NCI-H345 treated with DMSO at 0.1 percent for 48 hours (cell line): ENCODE results near the gene ABCA3.
A peak's percentile ranks its signal among the peaks of the same experiment; 100 is the strongest.
"Not testable (repeated sequence)": the region's sequence is repeated elsewhere in the genome, so short reads cannot be mapped to it uniquely, and the experiment has no call there.

ENCODE experiments used
- DNase-seq: peaks from one replicate; lab custom pipeline; 2025; ENCODE audit not compliant: unreplicated experiment; lab: John Stamatoyannopoulos, UW

ABCA3 gene

GRCh38 chr16:2282262-2282661 lies 58.3 kb downstream of the ABCA3 start:
- DNase-seq = no peak

GRCh38 chr16:2280981-2281542 lies 59.5 kb downstream of the ABCA3 start:
- no peak for DNase-seq

- DNase-seq = no peak
Observed at GRCh38 chr16:2280461-2280860, 60.1 kb downstream of the ABCA3 start.

GRCh38 chr16:2278956-2279800 lies 61.4 kb downstream of the ABCA3 start:
- DNase-seq = no peak

- no peak for DNase-seq
Observed at GRCh38 chr16:2278272-2278608, 62.3 kb downstream of the ABCA3 start.

- DNase-seq = no peak
Observed at GRCh38 chr16:2277466-2278271, 62.9 kb downstream of the ABCA3 start.

- DNase-seq = no peak
Observed at GRCh38 chr16:2276368-2277195, 63.9 kb downstream of the ABCA3 start.

- no peak for DNase-seq
Observed at GRCh38 chr16:2275476-2276367, 64.8 kb downstream of the ABCA3 start.

- no peak for DNase-seq
Observed at GRCh38 chr16:2273931-2274330, 66.6 kb downstream of the ABCA3 start.

GRCh38 chr16:2273484-2273883 lies 67.0 kb downstream of the ABCA3 start:
- DNase-seq = no peak

- DNase-seq = no peak
Observed at GRCh38 chr16:2271848-2272461, 68.6 kb downstream of the ABCA3 start.

- DNase-seq = no peak
Observed at GRCh38 chr16:2270588-2271470, 69.7 kb downstream of the ABCA3 start.

- DNase-seq = no peak
Observed at GRCh38 chr16:2270070-2270462, 70.5 kb downstream of the ABCA3 start.

GRCh38 chr16:2267913-2268666 lies 72.4 kb downstream of the ABCA3 start, which contains the start of gene RNPS1:
Gene RNPS1, minus strand, starts transcription at chr16:2268126. Its CDS starts 3,483 bp downstream, at chr16:2264643.
- DNase-seq = peak; percentile 95

GRCh38 chr16:2267505-2267912 lies 73.0 kb downstream of the ABCA3 start:
- not testable (repeated sequence) for DNase-seq

GRCh38 chr16:2266887-2267286 lies 73.6 kb downstream of the ABCA3 start:
- not testable (repeated sequence) for DNase-seq

GRCh38 chr16:2263026-2263425 lies 77.5 kb downstream of the ABCA3 start:
- DNase-seq = not testable (repeated sequence)

- no peak for DNase-seq
Observed at GRCh38 chr16:2260250-2260649, 80.3 kb downstream of the ABCA3 start.
